GM12864 (cell line): ENCODE results near the gene CTDSP2.
A peak's percentile ranks its signal among the peaks of the same experiment; 100 is the strongest.

Experiments used
- DNase-seq: peaks from one replicate; pipeline ENCODE4 v3.0.0-alpha.2; 2011; ENCODE audit warnings: low read depth
- H3K4me3 ChIP-seq: 2 replicates; pipeline ENCODE4 v1.5.1; 2011; ENCODE audit warnings: mild to moderate bottlenecking, low read depth, low read length, control low read depth
- TF ChIP-seq, protein P1 (sequence below): IDR thresholded peaks from 2 replicates; pipeline ENCODE4 v1.5.1; 2011; ENCODE audit warnings: low read depth, mild to moderate bottlenecking, moderate library complexity, low read length, control low read depth, inconsistent platforms; ENCODE audit errors: missing control alignments

The CTDSP2 gene

DNA sequence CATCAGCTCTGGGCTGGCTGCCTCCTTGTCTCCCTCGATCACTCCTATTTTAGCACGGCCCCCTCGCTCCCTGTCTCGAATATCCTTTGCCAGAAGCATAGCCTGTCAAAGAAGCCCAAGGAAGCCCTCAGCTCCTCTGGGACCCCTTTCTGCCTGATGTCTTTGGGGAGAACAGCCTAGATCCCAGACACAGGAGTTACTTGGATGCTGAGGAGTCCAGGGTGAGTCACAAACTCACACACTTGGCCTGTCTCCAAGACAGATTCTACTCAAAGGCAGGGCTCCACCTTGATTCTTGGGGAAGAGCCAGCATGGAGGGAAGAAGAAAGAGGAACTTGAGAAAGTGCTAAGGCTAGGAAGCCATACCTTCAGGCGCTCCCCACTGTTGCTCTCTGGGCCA lies 36.1 kb downstream of the CTDSP2 start:
- TF ChIP-seq, protein P1, sequence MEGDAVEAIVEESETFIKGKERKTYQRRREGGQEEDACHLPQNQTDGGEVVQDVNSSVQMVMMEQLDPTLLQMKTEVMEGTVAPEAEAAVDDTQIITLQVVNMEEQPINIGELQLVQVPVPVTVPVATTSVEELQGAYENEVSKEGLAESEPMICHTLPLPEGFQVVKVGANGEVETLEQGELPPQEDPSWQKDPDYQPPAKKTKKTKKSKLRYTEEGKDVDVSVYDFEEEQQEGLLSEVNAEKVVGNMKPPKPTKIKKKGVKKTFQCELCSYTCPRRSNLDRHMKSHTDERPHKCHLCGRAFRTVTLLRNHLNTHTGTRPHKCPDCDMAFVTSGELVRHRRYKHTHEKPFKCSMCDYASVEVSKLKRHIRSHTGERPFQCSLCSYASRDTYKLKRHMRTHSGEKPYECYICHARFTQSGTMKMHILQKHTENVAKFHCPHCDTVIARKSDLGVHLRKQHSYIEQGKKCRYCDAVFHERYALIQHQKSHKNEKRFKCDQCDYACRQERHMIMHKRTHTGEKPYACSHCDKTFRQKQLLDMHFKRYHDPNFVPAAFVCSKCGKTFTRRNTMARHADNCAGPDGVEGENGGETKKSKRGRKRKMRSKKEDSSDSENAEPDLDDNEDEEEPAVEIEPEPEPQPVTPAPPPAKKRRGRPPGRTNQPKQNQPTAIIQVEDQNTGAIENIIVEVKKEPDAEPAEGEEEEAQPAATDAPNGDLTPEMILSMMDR = no peak
- no peak overlapping the region for H3K4me3 ChIP-seq
- no peak for DNase-seq

DNA sequence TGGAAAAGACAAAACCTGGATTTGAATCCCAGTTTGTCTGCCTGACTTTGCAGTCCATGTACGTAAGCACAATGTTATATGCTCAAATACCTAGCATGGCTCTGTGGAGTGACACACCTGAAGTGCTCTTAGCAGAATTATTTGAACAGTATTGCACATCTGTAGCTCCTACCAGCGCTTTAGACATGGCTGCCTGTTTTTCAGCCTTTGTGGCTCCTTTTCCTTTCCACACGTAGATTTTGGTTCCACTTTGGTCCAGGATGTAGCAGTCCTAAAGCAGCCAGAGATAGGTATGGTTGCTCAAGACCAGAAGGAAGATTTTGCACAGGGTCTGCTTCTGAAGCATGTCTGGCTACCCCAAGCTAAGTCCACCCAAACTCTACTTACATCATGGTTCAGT lies 37.1 kb downstream of the CTDSP2 start:
- no peak for DNase-seq
- TF ChIP-seq, protein P1 = no peak

DNA sequence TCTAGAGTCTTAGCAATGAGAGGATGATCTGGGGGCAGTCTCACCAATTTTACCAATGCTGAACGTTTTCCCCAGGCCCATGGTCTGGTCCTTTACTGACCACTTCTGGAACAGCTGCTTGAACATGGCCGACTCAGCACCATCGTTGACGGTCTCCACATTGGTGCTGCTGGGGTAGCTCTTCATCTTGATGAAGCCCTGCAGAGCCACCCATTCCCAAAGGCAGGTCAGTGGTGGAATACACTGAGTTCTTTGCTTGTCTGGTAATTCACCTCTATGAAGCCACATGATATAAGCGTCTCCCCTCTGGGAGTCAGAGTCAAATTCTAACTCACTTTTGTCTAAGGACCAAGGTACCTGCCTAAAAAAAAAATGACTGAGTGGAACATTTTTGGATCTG lies 38.2 kb downstream of the CTDSP2 start:
- H3K4me3 ChIP-seq = no peak overlapping the region
- TF ChIP-seq, protein P1 = no peak
- DNase-seq = no peak

More for the DNA sequence above, 37.1 kb downstream of the CTDSP2 start:
- H3K4me3 ChIP-seq = no peak overlapping the region

DNA sequence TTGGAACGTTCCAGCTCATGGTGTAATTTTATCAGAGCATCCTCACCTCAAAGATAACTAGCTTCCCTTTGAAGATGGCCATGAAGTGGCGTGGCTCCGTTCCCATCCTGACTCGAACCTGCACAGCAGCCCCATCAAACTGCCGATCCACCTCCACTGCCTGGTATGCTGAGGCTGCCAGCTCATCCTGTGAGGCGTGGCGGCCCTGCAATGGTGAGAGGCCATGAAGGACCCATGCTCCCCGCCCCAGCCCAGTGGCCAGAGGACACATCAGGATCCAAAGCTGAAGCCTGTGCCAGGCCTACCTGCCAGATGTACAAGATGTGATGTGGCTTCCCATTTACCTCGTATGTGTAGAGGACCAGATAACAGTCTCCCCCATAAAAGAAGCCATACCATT lies 39.2 kb downstream of the CTDSP2 start:
- no peak overlapping the region for H3K4me3 ChIP-seq
- DNase-seq = no peak
- TF ChIP-seq, protein P1 = no peak

DNA sequence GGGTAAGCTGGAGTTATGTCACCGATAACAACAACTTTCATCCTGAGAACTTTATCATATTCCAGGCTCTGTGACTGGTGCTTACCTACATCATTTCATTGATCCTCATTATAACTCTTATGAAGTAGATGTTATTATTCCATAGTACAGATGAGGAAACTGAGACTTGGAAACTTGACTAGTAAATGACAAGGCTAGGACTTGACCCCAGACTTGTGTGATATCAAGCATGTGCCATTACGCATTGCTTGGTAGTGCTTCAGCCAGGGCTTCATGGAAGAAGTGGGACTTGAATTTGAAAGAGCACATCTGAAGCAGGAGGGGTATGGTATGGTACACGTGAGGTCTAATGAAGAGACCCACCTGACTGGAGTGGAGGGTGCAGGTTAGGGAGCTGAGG lies 39.9 kb downstream of the CTDSP2 start:
- TF ChIP-seq, protein P1 = no peak
- no peak overlapping the region for H3K4me3 ChIP-seq

DNA sequence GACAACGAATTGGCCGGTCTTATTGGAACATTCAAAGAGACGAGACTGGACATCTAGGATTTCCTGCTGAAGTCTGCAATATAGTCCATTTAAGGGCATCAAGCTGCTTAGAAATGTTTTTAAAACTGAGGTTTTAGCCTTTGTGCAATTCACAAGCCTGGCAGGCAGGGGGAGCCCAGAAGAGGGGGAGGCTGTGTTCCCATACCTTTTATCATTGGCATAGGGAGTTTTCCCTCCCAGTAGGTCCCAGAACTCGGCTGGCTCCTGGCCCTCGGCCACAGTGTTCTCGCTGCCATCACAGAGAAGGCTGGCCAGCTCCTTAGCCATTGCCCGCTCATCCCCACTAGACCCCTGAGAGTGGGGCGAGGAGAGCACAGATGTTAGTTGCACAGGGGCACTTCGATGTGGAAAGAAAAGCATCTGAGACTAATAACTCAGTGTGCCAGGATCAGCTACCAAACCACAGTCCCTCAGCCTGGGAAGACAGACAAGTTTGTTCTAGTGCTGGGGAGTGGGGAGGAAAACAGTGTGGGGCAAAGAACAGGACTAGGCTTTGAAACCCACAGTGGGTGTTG lies 43.1 kb downstream of the CTDSP2 start:
- no peak overlapping the region for H3K4me3 ChIP-seq
- DNase-seq = no peak
- TF ChIP-seq, protein P1 = peak; percentile 82

More for the DNA sequence above, 39.9 kb downstream of the CTDSP2 start:
- DNase-seq = no peak

DNA sequence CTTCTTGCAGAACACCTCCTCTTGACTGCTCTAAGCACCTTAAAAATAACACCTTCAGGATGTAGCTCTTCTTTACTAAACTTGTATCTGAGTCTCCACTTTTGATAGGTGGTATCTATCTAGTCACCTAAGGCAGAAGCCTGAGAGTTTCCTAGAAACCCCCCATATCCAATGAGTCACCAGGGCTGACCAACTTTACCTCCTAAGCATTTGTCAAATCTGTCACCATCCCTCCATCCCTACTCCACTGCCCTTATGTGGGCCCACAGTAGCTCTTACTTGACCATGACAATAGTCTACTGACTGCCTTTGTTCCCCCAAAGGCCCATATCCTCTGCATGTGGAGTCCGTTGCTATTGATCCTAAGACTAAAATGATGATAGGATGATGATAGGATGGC lies 43.9 kb downstream of the CTDSP2 start:
- TF ChIP-seq, protein P1 = no peak
- DNase-seq = no peak
- no peak overlapping the region for H3K4me3 ChIP-seq
